GM18867 (cell line): ENCODE data around the gene ULBP1.
"Not testable (repeated sequence)": the region's sequence is repeated elsewhere in the genome, so short reads cannot be mapped to it uniquely, and the experiment has no call there.

Experiments
- ATAC-seq: cut with Tn5 transposase; IDR thresholded peaks from one replicate; pipeline ENCODE4 v1.9.1; 2021; ENCODE audit warnings: mild to moderate bottlenecking, moderate library complexity; ENCODE audit not compliant: unreplicated experiment

ULBP1 gene

GRCh38 chr6:149933036-149933435 is 30.7 kb upstream of the ULBP1 start:
- no peak for ATAC-seq

GRCh38 chr6:149933461-149933860 is 30.3 kb upstream of the ULBP1 start:
- ATAC-seq, result no peak

- ATAC-seq, result no peak
Measured at GRCh38 chr6:149934249-149935156, 29.2 kb upstream of the ULBP1 start.

GRCh38 chr6:149935246-149935645 is 28.5 kb upstream of the ULBP1 start:
- no peak for ATAC-seq

- no peak for ATAC-seq
Measured at GRCh38 chr6:149935668-149936067, 28.1 kb upstream of the ULBP1 start.

GRCh38 chr6:149936743-149937142 is 27.0 kb upstream of the ULBP1 start:
- no peak for ATAC-seq

- not testable (repeated sequence) for ATAC-seq
Measured at GRCh38 chr6:149938013-149938570, 25.7 kb upstream of the ULBP1 start.

- ATAC-seq, result peak; percentile 87
Measured at GRCh38 chr6:149938571-149939355, 25.0 kb upstream of the ULBP1 start.

GRCh38 chr6:149939356-149939648 is 24.4 kb upstream of the ULBP1 start:
- no peak for ATAC-seq

GRCh38 chr6:149939909-149940671 is 23.7 kb upstream of the ULBP1 start:
- no peak for ATAC-seq

GRCh38 chr6:149940672-149940982 is 23.1 kb upstream of the ULBP1 start:
- no peak for ATAC-seq

GRCh38 chr6:149941583-149942460 is 21.9 kb upstream of the ULBP1 start, which contains the start of gene ULBP2:
TSS of gene ULBP2 (plus strand) at chr6:149942014. CDS start at chr6:149942073, 59 bp downstream.
- ATAC-seq, result no peak

- ATAC-seq, result no peak
Measured at GRCh38 chr6:149942461-149942829, 21.3 kb upstream of the ULBP1 start.

GRCh38 chr6:149943321-149943720 is 20.4 kb upstream of the ULBP1 start:
- ATAC-seq, result not testable (repeated sequence)

- not testable (repeated sequence) for ATAC-seq
Measured at GRCh38 chr6:149945276-149945675, 18.5 kb upstream of the ULBP1 start.

GRCh38 chr6:149946631-149947030 is 17.1 kb upstream of the ULBP1 start:
- not testable (repeated sequence) for ATAC-seq

- not testable (repeated sequence) for ATAC-seq
Measured at GRCh38 chr6:149947533-149947932, 16.2 kb upstream of the ULBP1 start.

GRCh38 chr6:149948011-149948410 is 15.7 kb upstream of the ULBP1 start:
- ATAC-seq, result no peak

GRCh38 chr6:149948616-149949015 is 15.1 kb upstream of the ULBP1 start:
- no peak for ATAC-seq

- no peak for ATAC-seq
Measured at GRCh38 chr6:149950423-149950822, 13.3 kb upstream of the ULBP1 start.
